PC-9 (cell line): Measurements from ENCODE around the gene FHIP2A. TPM values are rescaled to one million over a fixed set of nuclear protein-coding genes. Genes with fewer than 3 reads are reported as not detected.

ENCODE experiments used
- BruUV-seq: library from RNA; stranded (reverse); fragments of 400-500 nt; replicated peaks from 2 replicates; lab custom pipeline; 2021; lab: Mats Ljungman, UMichigan
- CTCF ChIA-PET: fragments of 300-600 bp; sonication (Branson Sonifier 250); formaldehyde crosslinking; loops from one replicate; lab custom pipeline; 2022; ENCODE audit warnings: antibody characterized with exemption; lab: Charles Lee
- POLR2A ChIA-PET: fragments of 300-600 bp; sonication (Branson Sonifier 250); formaldehyde crosslinking; loops from one replicate; lab custom pipeline; 2022; ENCODE audit warnings: antibody characterized with exemption; ENCODE audit not compliant: unreplicated experiment; lab: Charles Lee
- DNase-seq, 2 experiments: peaks; one replicate each; pipeline versions ENCODE4 v3.0.0 to v3.0.0-alpha.2; 2015 to 2022; ENCODE audit warnings: mixed read lengths in 1 of 2
- H2AFZ ChIP-seq: fragments of 200-600 bp; sonication (generic); 2 replicates; pipeline ENCODE4 v1.8.1; 2017; ENCODE audit warnings: antibody characterized with exemption
- H3F3A ChIP-seq: fragments of 200-600 bp; sonication (generic); 2 replicates; pipeline ENCODE4 v1.8.1; 2017; ENCODE audit warnings: antibody characterized with exemption, mild to moderate bottlenecking, low read depth; ENCODE audit not compliant: insufficient read depth
- H3K27ac ChIP-seq: fragments of 200-600 bp; sonication (generic); 2 replicates; pipeline ENCODE4 v1.6.1; 2016; ENCODE audit warnings: mixed run types
- H3K27me3 ChIP-seq: fragments of 200-600 bp; sonication (generic); 2 replicates; pipeline ENCODE4 v1.6.1; 2016; ENCODE audit warnings: low read depth, mixed run types; ENCODE audit not compliant: insufficient read depth
- H3K36me3 ChIP-seq: fragments of 200-600 bp; sonication (generic); 2 replicates; pipeline ENCODE4 v1.6.1; 2016; ENCODE audit warnings: low read depth, mixed run types
- H3K4me1 ChIP-seq: fragments of 200-600 bp; sonication (generic); replicated peaks from 2 replicates; pipeline ENCODE4 v1.6.1; 2016; ENCODE audit warnings: mixed run types; ENCODE audit not compliant: insufficient read depth
- H3K4me2 ChIP-seq: fragments of 200-600 bp; sonication (generic); 2 replicates; pipeline ENCODE4 v1.6.1; 2017; ENCODE audit warnings: mixed run types
- H3K4me3 ChIP-seq: fragments of 200-600 bp; sonication (generic); 2 replicates; pipeline ENCODE4 v1.6.1; 2016; ENCODE audit warnings: mixed run types
- H3K79me2 ChIP-seq: fragments of 200-600 bp; sonication (generic); 2 replicates; pipeline ENCODE4 v1.6.1; 2017; ENCODE audit warnings: low read depth, mixed run types
- H3K9me2 ChIP-seq: fragments of 200-600 bp; sonication (generic); 2 replicates; pipeline ENCODE4 v1.8.1; 2017; ENCODE audit warnings: mild to moderate bottlenecking; ENCODE audit not compliant: insufficient read depth
- H3K9me3 ChIP-seq: fragments of 200-600 bp; sonication (generic); 2 replicates; pipeline ENCODE4 v1.8.1; 2016; ENCODE audit warnings: low read depth; ENCODE audit not compliant: insufficient read depth
- H4K20me1 ChIP-seq: fragments of 200-600 bp; sonication (generic); 2 replicates; pipeline ENCODE4 v1.8.1; 2017; ENCODE audit not compliant: insufficient read depth
- EZH2 ChIP-seq: fragments of 200-600 bp; sonication (generic); IDR thresholded peaks from 2 replicates; pipeline ENCODE4 v1.8.0; 2017; ENCODE audit warnings: antibody characterized with exemption, low read depth
- intact Hi-C: fragments of 100-400 bp; cut with micrococcal nuclease; formaldehyde crosslinking; loops from one replicate; pipeline ENCODE4 v1.10.0; 2022; ENCODE audit not compliant: unreplicated experiment
- total RNA-seq: library from RNA; stranded (reverse); gene quantifications from 2 replicates; pipeline ENCODE4 v1.2.3, GENCODE V29; 2021
- TF ChIP-seq, protein P1 (sequence below): fragments of 200-600 bp; sonication (generic); conservative IDR thresholded peaks from 2 replicates; pipeline ENCODE4 v1.6.1; 2017; ENCODE audit warnings: mixed run types, antibody characterized with exemption, mild to moderate bottlenecking, moderate library complexity

Gene FHIP2A
- total RNA-seq, 1 experiment from 2014 or later: 18.3 TPM

DNA sequence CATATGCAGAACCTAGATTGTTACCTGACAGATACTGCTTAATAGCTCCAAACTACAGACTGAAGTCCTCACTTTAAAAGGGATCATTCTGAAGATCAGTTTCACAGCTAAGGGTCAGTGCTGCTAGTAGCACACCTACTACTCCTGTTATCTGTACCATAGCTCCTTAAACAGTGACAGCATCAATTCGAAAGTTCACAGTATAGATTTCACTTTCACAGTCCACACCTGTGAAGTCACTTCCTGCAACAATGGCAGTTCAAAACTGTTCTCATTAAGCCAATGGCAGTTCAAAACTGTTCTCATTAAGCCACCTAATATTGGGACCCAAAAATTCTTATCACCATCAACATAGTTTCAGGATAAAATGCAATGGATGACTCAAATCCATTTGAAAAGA is 10.7 kb upstream of the FHIP2A start:
- no peaks in the 10 kb centered on the region for H3K9me2 ChIP-seq
- H3K36me3 ChIP-seq: no peaks in the 10 kb centered on the region
- BruUV-seq: no TSS peak
- H3K4me3 ChIP-seq: no peak overlapping the region
- ChIA-PET POLR2A (no interaction called here), CTCF (interaction anchor here (0.6 kb wide), 1 partner anchor 21 kb away, joined by 10 read pairs; no protein-coding TSS in a partner anchor)
- H4K20me1 ChIP-seq: no peaks in the 10 kb centered on the region
- no peak for DNase-seq
- no peaks in the 10 kb centered on the region for H3K9me3 ChIP-seq
- no peaks in the 10 kb centered on the region for H3K79me2 ChIP-seq
- H3K27ac ChIP-seq: no peak overlapping the region
- H2AFZ ChIP-seq: no peak overlapping the region
- H3K4me2 ChIP-seq: no peak overlapping the region
- intact Hi-C loops: no loop called here
- no peaks in the 10 kb centered on the region for H3K27me3 ChIP-seq
- no peaks in the 10 kb centered on the region for H3F3A ChIP-seq
- TF ChIP-seq, protein P1, sequence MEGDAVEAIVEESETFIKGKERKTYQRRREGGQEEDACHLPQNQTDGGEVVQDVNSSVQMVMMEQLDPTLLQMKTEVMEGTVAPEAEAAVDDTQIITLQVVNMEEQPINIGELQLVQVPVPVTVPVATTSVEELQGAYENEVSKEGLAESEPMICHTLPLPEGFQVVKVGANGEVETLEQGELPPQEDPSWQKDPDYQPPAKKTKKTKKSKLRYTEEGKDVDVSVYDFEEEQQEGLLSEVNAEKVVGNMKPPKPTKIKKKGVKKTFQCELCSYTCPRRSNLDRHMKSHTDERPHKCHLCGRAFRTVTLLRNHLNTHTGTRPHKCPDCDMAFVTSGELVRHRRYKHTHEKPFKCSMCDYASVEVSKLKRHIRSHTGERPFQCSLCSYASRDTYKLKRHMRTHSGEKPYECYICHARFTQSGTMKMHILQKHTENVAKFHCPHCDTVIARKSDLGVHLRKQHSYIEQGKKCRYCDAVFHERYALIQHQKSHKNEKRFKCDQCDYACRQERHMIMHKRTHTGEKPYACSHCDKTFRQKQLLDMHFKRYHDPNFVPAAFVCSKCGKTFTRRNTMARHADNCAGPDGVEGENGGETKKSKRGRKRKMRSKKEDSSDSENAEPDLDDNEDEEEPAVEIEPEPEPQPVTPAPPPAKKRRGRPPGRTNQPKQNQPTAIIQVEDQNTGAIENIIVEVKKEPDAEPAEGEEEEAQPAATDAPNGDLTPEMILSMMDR: no peak
- no peak for TF ChIP-seq EZH2
- H3K4me1 ChIP-seq: no peaks in the 10 kb centered on the region

DNA sequence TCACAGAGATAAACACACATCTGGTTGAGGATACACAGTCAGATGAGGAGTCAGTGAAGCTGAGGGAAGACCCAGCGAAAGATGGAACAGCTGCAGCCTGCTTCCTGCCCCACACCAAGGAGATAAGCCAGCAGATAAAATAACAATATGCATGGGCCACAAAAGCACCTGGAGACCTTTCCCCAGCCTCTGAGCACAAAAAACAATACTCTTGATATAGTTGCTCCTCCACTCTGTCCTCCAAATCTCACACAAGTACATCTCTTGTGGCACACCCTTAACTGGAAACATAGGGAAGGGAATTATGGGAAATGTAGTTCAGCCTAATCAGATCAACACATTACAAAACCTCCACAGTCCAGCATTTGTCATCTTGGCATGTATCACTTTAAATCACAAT is 9.7 kb upstream of the FHIP2A start:
- Histone ChIP-seq H3K27me3 (no peaks in the 10 kb centered on the region), H3K4me1 (no peaks in the 10 kb centered on the region), H4K20me1 (no peaks in the 10 kb centered on the region), H3K27ac (no peak overlapping the region), H2AFZ (no peak overlapping the region), H3K9me2 (no peaks in the 10 kb centered on the region), H3K9me3 (no peaks in the 10 kb centered on the region), H3K36me3 (no peaks in the 10 kb centered on the region), H3K79me2 (no peaks in the 10 kb centered on the region), H3K4me2 (no peak overlapping the region), H3F3A (no peaks in the 10 kb centered on the region), H3K4me3 (no peak overlapping the region)
- no peak for TF ChIP-seq EZH2
- TF ChIP-seq, protein P1: no peak
- BruUV-seq: no TSS peak
- DNase-seq: no peak
- POLR2A ChIA-PET: no interaction called here
- intact Hi-C loops: no loop called here
- CTCF ChIA-PET: no interaction called here

DNA sequence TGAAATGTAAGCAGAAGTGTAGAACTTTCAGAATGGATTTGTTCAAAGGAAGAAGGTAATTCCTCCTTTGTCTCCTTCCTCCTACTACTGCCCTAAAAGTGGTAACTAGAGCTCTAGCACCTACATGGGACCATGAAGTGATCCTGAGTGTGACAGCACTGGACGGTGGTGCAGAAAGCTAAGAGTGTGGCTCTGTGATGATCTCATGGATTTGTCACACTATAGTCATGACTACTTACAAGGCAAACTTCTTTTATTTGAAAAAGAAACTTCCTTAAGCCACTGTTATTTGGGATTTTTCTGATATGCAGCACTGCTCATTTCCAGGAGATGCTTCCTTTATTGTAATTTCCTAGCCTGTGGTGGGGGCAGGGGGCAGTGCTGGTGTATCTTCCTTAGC is 5.8 kb upstream of the FHIP2A start:
- H3K4me1 ChIP-seq: peaks cover 12% of the 10 kb centered on the region
- POLR2A ChIA-PET: interaction anchor here (0.7 kb wide), 1 partner anchor 413 kb away, joined by 10 read pairs; no protein-coding TSS in a partner anchor
- no peak overlapping the region for H3K27ac ChIP-seq
- H3K9me2 ChIP-seq: no peaks in the 10 kb centered on the region
- intact Hi-C loops: no loop called here
- no peaks in the 10 kb centered on the region for H3K79me2 ChIP-seq
- TF ChIP-seq, protein P1: no peak
- TF ChIP-seq EZH2: no peak
- H4K20me1 ChIP-seq: no peaks in the 10 kb centered on the region
- no peak for DNase-seq
- no peaks in the 10 kb centered on the region for H3K9me3 ChIP-seq
- H2AFZ ChIP-seq: no peak overlapping the region
- no peak overlapping the region for H3K4me3 ChIP-seq
- CTCF ChIA-PET: no interaction called here
- no peak overlapping the region for H3K4me2 ChIP-seq
- no peaks in the 10 kb centered on the region for H3K36me3 ChIP-seq
- BruUV-seq: no TSS peak
- H3K27me3 ChIP-seq: no peaks in the 10 kb centered on the region
- H3F3A ChIP-seq: 0 out of 2 replicates have a peak, but pooled peaks cover 3% of the 10 kb centered on the region
